ENCODE results near the gene POLR3H. TPM values are rescaled to one million over a fixed set of nuclear protein-coding genes. Genes with fewer than 3 reads are reported as not detected.
A peak's percentile ranks its signal among the peaks of the same experiment; 100 is the strongest.
"Not testable (repeated sequence)": the region's sequence is repeated elsewhere in the genome, so short reads cannot be mapped to it uniquely, and the experiment has no call there.

POLR3H gene
- total RNA-seq, 2 donors from 2014 or later = 29.9 to 35.4 TPM

DNA sequence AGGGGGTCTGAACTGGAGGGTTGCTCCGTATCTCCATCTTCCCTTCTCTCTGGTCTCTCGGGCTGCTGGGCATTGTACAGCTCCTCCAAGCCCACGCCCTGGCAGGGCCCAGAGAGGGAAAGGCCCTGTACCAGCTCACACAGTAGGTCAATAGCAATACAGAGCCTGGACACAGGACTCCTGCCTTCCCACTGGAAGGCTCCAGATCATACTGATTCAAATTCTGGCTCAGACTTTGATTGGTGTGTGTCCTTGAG is 23.2 kb upstream of the POLR3H start:
- DNase-seq (ENCODE audit: low spot score) = no peak
- intact Hi-C loops (cut with DNase I) = no loop called here

DNA sequence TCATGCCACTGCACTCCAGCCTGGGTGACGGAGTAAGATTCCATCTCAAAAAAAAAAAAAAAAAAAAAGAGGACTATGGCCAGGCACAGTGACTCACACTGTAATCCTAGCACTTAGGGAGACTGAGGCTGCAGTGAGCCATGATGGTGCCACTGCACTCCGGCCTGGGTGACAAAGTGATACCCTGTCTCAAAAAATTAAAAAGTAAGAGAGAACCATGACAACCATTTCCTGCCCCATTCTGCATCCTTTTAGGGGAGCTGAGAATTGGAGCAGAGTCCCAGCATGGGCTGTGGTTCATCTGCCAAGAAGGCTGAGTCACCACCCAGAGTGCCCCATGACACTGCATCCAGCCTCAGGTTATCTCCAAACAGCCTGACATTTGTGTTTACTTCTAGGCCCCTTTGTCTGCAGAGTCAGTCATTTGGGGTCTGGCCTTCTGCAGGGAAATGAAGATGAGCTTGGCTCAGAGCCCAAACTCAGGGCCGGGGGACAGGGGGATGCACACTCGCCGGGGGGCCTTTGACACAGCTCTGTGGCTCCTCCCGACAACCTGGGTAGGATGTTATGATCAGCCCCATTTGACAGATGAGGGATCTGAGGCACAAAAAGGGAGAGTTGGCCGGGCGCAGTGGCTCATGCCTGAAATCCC is 21.3 kb upstream of the POLR3H start:
- no peak for DNase-seq (ENCODE audit: low spot score)
- intact Hi-C loops (cut with DNase I) = no loop called here

DNA sequence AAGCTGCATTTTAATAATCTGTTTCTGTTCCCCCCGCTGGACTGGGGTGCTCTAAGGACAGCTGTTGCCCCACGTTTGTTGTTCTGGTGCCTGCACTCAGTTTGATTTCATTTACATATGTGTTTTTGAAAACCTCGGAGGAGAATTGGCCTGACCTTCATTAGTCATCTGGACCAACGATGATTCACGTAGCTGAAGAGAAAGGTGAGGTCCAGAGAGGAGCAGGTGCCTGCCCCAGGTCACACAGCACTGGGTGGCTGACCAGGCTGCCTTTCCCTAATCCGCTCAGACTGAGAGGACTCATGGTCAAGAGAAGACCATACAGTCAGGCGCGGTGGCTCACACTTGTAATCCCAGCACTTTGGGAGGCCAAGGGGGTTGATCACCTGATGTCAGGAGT is 20.3 kb upstream of the POLR3H start:
- intact Hi-C loops (cut with DNase I) = no loop called here

DNA sequence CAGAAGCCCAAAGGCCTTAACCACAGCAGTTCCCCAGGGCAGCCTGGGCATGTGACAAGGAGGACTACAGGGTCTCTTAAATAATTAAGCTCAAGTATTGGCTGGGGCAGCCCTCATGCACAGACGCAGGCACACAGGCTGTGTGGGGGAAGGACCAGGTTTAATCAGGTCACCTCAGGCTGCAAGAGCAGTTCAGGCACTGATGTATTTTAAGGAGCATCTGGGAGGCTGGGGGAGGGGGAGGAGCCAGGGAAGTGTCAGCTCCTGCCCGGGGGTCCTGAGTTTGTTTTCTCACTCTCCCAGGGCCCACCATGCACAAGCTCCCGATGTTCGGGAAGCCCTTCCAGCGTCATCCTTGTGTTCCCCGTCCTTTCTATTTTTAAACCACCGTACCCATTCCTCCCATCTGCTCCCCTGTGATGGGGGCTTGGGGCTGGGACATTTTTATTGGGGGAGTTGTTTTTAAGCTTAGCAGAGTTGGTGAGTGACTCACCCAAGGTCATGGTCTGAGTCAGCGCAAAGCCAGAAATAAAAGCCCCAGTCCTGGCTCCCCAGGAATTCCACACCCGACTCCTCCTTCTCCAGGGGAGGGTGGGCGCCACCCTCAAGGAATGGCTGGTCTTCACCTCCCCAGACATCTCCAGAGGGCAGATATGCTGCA is 18.9 kb upstream of the POLR3H start:
- no peak for DNase-seq (ENCODE audit: low spot score)
- intact Hi-C loops (cut with DNase I) = no loop called here

More for the DNA sequence above, 20.3 kb upstream of the POLR3H start:
- DNase-seq (ENCODE audit: low spot score) = no peak

DNA sequence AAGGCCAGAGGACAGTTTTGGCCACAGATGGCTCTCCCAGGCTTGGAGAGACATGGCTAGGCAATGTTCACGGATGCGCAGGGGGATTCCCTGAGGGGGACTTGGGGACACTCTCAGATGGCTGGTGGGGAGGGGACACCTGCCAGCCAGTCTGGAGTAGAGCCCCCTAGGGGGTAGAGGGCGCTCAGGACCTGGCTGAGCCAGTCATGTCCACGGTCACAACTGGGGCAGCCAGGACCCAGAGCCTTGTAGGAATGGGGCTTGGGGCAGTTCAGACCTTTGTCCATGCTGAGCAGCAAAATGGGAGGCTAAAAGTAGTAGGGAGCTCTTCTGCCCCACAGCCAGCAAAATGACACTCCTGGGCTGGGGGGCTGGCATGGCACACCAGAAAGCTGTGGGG is 18.2 kb upstream of the POLR3H start:
- intact Hi-C loops (cut with DNase I) = no loop called here
- no peak for DNase-seq (ENCODE audit: low spot score)

DNA sequence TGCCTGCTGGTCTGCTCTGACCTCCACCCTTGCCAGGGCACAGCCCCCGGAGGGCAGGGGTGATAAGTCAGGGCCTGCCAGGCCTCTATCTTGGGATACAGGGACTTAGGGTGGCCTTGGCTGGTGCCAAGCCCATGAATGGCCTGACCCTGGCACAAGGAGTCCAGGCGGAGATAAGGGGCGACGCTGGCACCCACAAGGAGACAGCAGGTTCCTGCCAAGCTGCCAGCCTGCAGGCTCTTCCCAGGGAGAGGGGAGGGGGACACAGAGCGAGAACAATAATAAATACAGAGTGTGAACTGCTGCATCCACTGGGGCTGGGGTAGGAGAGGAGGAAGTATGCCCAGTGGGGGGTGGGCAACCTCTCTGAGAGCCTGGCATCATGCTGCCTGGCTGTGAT is 17.5 kb upstream of the POLR3H start:
- intact Hi-C loops (cut with DNase I) = no loop called here
- DNase-seq (ENCODE audit: low spot score) = no peak

DNA sequence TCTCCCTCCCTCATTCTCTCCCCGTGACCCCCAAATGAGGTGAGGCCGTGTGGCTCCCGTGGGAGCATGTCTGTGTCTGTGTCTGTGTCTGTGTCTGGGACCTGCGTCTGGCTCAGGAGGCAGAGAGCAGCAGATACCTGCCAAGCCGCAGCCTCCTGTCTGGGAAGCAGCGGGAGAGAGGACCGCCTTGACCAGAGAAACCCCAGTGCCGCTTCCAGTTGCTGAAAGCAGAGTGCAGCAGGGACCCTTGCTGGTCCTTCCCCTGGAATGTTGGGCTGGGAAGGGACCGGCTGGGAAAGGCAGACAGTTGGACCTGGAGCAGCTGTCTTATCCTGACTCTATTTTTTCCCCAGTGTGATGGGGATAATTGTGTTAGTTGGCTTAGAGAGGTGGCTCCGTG is 17.1 kb upstream of the POLR3H start:
- DNase-seq (ENCODE audit: low spot score) = no peak
- intact Hi-C loops (cut with DNase I) = no loop called here

DNA sequence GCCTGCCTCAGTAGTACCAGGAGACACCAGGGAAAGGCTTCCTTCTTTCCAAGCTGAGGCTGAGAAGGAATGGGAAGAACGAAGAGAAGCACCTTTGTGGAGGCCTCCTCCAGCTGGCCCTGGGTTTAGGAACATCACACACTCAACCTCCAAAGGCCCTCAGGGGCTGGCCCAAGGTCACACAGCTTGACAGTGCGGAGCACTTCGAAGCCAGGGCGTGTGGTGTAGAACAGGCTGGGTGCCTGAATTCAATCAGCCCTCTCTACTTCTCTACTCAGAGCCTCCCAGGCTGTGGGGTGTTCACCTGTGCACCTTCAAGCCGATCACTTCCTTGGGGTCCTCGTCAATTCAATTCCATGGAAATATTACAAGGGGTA is 15.8 kb upstream of the POLR3H start:
- no peak for DNase-seq (ENCODE audit: low spot score)
- intact Hi-C loops (cut with DNase I) = no loop called here

DNA sequence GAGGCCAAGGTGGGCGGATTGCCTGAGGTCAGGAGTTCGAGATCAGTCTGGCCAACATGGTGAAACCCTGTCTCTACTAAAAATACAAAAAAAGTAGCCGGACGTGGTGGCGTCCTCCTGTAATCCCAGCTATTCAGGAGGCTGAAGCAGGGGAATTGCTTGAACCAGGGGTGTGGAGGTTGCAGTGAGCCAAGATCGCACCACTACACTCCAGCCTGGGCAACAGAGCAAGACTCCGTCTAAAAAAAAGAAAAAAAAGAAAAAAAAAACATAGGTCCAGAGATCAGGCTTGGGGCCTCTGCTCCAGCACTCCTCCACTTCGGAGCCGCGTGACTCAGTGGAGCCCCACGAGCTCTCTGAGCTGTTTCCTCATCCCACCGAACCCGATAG is 14.0 kb upstream of the POLR3H start:
- DNase-seq (ENCODE audit: low spot score); intact Hi-C loops (cut with DNase I): not testable (repeated sequence)

DNA sequence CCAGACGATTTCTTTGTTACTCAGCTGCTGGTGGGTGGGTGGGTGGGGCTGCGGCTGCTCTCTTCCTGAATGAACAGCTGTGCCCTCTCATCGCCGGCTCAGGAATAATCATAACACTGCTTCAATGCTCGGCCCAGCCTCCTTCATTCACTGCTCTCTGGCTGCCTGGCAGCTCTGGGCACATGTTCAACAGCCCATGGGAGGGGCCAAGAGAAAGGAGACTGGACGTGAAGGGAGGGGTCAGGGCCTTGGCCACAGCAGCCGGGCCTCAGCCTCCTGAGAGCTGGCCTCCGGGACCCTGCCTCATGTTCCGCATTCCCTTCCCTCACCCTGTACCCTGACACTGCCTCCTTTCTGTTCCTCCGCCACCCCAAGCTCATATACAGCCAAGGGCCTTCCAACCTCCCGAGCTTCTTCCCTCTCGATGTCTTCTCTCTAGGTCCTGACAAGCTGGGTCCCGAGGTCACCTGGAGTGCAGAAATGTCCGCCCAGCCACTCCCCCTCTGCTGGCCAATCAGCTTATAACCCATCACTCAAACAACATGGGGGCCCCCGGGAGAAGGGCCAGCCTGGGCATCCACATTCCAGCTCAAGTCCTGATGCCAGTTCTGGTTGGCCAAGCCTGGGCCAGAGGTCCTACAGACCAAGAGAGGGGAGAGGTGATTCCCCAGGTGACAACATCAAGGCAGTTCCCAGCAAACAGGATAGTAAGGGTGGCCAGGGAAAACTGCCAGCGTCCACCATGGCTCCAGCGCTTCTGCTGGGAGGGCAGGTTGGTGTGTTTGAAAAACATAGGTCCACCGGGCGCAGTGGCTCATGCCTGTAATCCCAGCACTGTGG is 13.4 kb upstream of the POLR3H start:
- peak; percentile 90 for DNase-seq (ENCODE audit: low spot score)
- intact Hi-C loops (cut with DNase I) = no loop called here

DNA sequence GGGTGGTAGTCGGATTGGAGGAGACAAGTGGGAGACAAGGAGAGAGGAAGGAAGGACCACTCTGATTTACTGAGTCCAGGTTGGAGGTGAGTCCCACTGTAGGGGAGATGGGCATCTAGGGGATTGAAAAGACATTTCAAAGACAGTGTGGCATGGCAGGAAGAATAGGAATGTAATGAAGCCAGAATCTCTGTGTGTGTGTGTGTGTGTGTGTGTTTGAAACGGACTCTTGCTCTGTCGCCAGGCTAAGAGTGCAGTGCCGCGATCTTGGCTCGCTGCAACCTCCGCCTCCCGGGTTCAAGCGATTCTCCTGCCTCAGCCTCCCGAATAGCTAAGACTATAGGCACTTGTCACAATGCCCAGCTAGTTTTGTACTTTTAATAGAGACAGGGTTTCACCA is 12.3 kb upstream of the POLR3H start:
- no peak for DNase-seq (ENCODE audit: low spot score)
- intact Hi-C loops (cut with DNase I) = no loop called here

DNA sequence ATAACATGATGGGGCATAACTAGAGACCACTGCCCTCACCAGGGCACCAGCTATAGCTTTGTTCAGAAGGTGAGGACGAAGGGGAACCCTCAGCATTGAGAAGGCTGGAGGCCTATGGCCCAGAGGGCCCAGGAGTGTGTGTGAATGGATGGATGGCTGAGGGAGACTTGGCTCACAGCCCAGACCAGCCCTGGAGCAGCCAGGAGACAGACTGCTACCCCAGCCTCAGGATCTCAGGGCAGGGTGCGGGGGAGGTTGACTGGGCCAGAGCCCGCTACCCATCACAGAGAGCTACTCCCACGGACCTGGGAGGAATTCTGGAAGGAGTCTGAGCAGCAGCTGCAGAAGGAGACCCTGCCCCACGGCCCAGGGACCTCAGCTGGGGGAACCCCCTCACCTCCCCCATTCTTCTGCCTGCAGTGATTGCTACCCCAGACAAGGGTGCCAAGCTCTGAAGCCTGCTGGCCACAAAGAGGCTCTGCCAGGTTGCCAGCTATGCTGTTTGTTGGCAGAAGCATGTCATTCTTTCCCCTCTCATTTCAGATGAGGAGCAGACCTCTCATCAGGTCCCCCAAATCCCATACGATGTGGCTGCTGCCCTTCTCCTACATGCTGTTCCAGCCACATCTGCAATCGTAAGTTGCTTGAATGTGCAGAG is 11.2 kb upstream of the POLR3H start:
- intact Hi-C loops (cut with DNase I) = no loop called here

DNA sequence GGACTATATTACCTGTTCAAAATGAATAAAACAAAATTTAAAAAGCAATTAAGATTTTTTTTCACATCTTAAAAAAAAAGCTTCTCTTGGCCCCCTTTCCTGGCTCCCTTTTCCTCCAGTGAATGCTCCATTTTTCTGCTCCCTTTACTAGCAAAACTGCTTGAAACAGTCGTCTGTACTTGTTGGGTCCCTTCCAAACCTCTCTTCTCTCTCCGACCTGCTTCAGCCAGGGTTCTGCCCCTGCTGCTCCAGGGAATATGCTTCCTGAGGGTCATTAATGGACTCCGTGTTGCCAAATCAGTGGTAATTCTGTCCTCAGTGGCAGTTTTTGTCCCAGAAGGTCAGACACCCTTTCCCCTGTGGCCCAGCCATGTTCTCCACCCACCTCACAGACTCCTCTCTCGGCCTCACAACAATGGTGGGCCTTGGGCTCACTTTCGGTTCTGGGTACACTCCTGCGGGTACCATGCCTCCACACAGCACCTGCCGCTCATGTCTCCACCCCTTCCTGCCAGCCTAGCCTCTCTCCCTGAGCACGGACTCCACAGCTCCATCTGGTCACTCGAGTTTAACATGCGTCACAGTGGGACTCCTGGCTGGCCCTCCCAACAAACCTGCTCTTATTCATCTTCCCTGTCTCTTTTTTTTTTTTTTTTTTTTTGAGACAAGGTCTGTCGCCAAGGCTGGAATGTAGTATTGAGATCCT is 7.8 kb upstream of the POLR3H start:
- DNase-seq (ENCODE audit: low spot score) = no peak
- intact Hi-C loops (cut with DNase I) = no loop called here

More for the DNA sequence above, 11.2 kb upstream of the POLR3H start:
- no peak for DNase-seq (ENCODE audit: low spot score)

DNA sequence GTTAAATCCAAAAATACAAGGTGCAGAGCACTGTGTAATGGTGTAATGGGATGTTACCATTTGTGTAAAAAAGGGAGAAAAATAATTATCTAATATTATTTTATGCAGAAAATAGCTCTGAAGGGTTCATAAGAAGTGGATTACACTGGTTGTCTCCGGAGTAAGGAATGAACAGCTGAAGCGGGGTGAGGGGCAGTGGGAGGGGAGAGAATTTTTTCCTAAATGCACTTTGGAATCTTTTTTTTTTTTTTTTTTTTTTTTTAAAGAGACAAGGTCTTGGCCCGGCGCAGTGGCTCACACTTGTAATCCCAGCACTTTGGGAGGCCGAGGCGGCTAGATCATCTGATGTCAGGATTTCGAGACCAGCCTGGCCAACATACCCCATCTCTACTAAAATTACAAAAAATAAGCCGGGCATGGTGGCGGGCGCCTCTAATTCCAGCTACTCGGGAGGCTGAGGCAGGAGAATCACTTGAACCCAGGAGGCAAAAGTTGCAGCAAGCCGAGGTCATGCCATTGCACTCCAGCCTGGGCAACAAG is 6.8 kb upstream of the POLR3H start:
- no peak for DNase-seq (ENCODE audit: low spot score)
- intact Hi-C loops (cut with DNase I) = no loop called here

DNA sequence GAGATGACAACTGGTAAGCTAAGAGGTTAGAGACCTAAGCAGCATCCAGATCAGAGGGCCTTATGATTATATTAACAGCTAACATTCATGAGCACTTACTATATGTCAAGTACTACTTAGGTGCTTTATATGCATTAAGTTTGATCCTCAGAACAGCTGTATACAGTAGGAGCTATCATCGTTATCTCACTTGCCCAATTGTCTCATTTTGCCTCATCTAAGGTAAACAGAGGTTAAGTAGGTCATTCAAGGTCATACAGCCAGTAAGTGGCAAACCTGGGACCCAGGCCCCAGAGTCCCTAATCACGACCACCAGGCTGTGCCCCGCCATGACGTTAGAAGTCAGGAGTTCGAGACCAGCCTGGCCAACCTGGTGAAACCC is 4.6 kb upstream of the POLR3H start:
- DNase-seq (ENCODE audit: low spot score) = no peak
- intact Hi-C loops (cut with DNase I) = no loop called here

DNA sequence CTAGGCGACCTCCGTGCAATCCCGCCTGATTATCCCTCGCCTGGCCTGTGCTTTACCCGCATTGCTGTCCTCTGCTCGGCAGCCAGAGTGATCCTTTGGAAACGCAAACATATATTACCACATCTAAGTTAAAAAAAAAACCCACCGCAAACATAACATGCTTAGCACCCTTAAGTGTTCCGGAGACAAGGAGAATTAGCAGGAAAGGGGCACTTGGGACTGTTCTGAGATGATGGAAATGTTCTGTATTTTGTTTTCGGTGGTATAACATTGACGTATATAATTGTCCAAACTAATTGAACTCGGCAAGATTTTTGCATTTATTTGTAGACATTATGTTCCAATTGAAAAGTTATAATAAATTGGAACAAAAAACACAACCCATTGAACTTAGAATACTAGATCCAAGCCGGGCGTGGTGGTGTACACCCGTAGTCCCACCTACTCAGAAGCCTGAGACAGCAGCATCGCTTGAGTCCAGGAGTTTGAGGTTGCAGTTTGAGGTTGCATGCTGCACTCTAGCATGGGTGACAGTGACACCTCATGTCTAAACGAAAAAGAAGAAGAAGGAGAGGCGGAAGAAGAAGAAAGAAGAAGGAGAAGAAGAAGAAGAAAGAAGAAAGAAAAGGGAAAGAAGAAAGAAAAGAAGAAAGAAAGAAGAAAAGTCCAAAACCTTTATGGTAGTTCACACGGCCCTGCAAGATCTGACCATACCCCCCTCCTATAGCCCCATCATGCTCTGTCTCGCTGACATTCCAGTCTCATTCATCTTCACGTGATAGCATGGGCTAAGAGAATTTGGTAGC is 604 bp upstream of the POLR3H start:
- intact Hi-C loops (cut with DNase I) = loop anchor here in 1 of 2 donors (5.0 kb wide), 1 partner anchor 52 kb away; no protein-coding TSS in a partner anchor
- no peak for DNase-seq (ENCODE audit: low spot score)

DNA sequence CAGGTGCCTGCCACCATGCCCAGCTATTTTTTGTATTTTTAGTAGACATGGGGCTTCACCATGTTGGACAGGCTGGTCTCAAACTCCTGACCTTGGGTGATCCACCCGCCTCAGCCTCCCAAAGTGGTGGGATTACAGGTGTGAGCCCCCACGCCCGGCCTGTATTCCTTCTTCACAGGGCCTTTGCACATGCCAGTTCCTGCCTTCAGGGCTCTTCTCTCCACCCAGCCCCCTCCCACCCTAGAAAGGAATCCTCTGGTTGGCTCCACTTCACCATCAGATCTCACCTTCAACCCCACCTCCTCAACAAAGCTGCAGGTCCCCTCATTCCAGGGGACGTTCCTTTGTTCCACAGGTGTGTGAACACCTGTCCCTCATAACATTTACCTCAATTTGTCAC is 2.0 kb downstream of the POLR3H start:
- DNase-seq (ENCODE audit: low spot score) = no peak
- intact Hi-C loops (cut with DNase I) = loop anchor here in 1 of 2 donors (5.0 kb wide), 1 partner anchor 55 kb away; no protein-coding TSS in a partner anchor

DNA sequence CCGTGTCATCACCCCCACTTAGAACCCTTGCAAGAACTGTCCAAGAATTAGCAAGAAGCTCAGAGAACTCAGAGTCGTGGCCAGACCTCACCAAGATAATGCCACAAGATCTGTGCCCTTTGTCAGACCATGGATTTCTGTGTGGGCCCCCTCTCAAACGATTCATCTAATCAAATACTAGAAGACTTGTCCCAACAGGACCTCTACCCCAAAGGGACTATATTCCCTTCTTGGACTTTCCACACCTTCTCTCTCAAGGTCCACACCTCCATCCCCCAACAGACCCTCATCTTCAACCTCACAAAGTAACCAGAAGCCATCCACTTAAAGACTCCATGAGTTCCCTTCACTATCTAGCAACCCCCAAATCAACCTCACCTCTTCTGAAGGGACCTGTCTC is 2.8 kb downstream of the POLR3H start:
- DNase-seq (ENCODE audit: low spot score) = no peak
- intact Hi-C loops (cut with DNase I) = loop anchor here in 1 of 2 donors (5.0 kb wide), 1 partner anchor 56 kb away; no protein-coding TSS in a partner anchor

All from posterior vena cava (tissue), 2 donors.